Stimulated activated CD4-positive, alpha-beta T cell treated with anti-CD3 and anti-CD28 coated beads, Interleukin-1b, Interleukin-23, amount 100 ng/mL, for 4 hours (primary cell): ENCODE results near the gene GATA2.
A peak's percentile ranks its signal among the peaks of the same experiment; 100 is the strongest.

Experiments used
- DNase-seq, 2 donors: peaks; one replicate each; pipeline ENCODE4 v3.0.0-alpha.2; 2020; ENCODE audit warnings: low read depth in 2 of 2

Gene GATA2

DNA sequence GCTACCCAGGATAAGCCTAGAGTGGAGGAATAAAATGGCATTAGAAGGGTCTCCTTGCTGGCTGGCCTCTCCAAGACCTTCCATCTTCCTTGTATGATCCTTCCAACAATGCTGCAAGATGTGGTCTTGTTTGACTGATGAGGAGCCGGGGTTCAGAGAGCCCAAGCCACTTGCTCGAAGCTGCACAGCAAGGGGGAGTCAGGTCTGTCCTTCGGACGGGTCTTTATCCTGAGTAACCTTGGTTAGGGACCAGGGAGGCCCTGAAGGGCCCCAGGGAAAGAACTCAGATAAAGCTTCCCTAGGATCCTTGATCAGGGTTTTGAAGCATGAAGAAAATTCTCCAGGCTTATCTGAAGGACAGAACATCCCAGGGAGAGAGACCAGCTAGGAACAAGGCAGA is 19.3 kb downstream of the GATA2 start:
- DNase-seq: no peak

DNA sequence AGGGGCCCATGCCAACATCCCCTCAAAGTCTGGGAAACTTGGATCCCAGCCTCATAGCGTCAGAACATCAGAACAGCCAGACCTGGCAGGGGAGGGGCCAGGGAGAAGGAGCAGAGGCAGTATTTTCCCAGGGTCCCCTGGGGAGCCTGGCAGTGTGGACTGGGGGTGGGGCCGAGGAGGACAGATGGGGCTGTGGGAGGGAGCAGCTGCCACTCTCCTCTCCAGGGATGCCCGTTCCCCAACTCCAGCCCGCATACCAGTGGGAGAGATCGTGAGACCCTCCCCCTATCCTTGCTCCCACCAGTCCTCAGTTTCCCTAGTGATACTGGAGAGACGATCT is 19.9 kb downstream of the GATA2 start:
- no peak for DNase-seq

DNA sequence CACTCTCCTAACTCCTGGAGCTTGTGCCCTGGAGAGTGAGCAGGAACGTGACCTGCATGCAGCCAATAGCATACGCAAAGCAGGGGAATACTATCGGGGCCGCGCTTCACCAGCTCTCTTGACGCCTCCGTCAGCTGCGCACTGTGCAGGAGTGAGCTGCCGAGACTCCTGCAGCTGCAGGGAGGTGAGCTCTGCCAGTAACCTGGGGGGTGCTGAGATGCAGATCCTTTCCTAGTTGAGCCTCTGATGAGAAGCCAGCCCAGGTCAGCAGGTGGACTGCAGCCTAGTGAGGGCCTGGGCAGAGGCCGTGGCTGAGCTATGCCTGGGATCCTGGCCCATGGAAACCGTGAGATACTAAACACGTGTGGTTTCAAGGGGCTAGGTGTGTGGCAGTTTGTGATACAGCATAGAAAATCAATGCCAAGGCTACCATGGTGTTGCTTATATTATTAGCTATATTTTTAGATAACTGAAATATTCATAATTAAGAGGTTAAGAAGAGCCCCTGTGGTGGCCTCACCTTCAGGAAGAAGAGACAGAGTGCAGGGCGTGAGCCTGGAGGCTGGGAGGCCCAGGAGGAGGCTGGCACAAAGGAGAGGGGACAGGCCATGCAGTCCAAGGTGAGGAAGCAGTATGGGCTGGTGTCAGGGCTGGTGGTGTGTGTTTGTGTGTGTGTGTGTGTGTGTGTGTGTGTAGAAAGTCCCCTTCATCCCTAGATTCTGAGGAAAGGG is 20.4 kb downstream of the GATA2 start:
- no peak for DNase-seq

DNA sequence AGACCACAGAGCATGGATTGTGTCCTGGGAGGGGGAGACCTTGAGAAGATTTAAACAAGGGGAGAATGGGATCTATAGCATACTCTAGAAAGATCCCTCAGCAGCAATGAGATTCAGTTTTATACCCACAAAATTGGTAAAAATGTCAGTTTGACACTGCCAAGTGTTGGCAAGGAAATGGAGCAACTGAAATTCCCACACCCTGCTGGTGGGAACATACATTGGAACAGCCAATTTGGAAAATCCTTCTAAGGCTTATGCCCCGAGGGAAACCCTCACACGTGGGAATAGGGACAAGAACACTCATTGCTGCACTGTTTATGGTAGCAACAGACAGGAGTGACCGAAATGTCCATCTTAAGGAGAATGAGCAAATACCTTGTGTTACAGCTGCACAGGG is 21.3 kb downstream of the GATA2 start:
- no peak for DNase-seq

DNA sequence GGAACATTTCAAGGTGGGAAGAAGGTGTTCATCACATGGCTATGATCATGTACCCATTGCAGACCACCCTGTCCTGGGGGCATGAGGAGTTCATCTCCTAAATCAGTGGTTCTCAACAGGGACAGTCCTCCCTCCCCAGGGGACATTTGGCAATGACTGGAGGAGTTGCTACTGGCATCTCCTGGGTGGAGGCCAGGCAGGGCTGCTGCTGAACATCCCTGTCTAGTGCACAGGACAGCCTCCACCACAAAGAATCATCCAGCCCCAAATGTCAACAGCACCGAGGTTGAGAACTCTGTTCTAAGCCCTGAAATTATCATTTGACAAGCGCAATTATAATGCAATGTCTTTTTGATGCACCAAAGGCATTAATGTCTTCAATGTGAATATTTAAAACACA is 21.9 kb downstream of the GATA2 start:
- DNase-seq: no peak

DNA sequence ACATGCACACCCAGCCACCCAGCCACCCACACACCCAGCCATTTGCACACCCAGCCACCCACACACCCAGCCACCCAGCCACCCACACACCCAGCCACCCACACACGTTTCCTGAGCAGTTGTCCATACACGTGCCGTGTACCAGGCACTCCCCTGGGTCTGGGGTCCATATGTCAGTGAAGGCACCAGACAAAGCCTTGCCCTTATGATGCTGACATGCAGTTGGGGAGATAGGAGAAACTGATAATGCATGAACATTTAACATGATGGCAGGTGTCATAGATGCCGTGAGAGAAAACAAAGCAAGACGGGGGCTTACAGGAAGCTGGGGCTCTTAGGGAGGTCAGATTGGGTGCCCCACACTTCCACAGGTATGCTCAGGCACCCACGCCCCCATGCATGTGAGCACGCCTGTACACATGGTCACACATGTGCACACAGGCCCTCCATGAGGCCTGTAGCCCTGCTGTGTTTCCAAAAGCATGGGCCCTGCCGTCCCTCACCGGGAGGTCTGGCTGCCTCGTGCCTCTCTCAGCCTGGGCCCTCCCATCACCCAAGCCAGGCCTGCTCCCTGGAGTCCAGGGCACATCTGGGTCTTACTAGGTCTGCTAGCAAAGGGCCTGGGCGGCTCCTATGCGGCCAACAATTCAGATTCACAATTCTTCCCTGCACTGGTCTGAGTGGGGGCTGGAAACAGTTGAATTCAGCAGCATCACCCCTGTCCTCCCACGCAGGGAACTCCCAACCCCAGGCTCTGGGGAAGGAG is 22.7 kb downstream of the GATA2 start:
- DNase-seq: no peak

DNA sequence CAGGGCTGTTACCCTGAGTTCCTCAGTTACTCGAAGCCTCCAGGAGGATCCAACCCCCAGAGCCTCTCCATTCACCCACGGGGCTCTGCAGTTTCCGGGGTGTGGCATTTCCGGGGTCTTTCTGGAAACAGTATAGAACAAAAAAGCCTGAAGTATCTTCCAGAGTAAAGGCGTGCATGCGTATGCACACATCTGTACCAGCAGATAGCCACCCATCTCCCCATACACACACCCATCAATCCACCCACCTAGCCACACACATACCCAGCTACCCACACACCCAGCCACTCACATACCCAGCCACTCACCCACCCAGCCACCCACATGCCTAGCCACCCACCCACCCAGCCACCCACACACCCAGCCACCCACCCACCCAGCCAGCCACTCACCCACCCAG is 23.4 kb downstream of the GATA2 start:
- DNase-seq: no peak

DNA sequence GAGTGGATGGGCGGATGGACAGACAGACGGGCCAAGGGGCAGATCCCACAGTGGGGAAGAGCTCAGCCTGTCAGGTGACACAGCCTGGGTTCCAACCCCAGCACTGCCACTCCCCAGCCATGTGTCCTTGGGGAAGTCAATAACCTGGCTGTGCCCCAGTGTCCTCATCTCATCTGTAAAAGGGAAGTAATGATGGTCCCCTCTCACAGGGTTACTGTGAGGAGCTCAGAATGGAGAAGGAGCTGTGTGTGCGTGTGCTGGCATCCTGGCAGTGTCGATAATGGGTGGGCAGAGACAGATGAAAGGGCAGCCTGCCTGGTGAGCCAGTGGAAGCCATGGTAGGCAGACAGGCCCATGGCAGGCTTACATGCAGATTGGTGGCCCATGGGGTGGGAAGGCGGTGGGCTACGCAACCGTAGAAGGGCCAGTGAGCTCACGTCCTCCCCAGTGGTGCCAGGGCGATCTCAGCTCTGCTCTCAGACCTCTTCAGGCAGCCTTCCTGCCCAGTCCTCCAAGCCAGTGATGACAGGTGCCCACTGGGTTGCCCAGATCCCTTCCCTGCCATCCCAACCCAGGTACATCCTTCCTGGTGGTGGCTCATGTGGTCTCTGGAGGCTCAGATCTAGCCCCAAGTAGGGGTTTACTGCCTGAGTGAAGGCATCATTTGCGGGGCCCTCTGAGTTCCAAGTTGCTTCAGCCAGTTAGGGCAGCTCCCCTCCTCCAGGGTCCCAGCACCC is 24.0 kb downstream of the GATA2 start:
- DNase-seq: no peak

DNA sequence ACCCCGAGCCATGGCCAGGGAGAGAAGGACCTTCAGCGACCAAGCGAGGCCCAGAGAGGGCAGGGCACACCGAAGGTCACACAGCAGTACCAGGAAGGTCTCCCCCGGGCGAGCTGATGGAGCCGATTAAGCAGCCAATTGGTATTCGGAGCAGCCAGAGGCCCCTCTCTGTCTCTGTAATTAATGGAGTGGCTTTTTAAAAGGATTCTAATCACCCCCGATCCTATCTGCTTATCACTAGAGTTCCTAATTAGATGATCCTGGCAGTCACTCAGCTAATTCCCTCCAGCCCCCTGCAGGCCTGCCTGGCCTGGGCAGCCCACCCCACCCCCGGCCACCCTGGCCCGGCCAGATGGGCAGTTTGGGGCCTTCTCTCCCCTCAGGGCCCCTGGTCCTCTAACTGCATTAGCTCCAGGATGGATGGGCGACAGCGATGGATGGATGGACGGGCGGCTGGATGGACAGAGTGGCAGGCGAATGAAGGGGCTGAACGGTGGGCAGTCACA is 24.7 kb downstream of the GATA2 start:
- DNase-seq: no peak

DNA sequence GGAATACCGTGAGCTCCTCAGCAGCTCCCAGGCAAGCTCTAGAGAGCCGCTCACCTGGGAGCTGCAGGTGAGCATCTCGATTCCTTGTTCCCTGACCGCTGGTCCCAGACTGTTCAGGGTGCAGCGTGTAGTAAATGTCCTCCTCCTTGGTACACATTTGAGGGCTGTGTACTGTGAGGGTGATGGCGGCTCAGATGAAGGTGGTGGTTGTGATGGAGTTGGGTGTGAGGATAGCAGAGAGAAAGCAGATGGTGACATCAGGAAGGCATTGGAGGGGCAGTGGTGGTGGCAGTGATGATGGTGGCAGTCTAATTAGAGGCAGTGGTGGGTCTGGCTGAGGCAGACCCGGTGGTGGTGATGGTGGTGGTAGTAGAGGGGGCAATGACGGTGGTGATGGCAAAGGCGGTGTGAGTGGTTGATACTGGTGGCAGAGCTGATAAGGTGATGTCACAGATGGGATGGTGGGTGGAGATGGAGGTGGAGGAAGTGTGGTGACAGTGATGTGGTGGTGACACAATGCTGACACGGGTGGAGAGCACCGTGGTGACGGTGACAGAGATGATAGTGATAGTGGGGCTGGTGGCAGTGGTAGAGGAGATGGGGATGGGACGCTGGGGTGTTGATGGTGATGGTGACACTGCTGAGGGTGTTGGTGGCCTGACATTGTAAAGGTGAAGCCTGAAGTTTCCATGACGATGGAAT is 26.0 kb downstream of the GATA2 start, which contains the start of gene DNAJB8:
TSS of gene DNAJB8 (minus strand) at position 51 of the 702 bp plus-strand sequence. CDS start 3,645 bp downstream, outside the sequence.
- DNase-seq: peak in 1 of 2 donors; percentile 41

DNA sequence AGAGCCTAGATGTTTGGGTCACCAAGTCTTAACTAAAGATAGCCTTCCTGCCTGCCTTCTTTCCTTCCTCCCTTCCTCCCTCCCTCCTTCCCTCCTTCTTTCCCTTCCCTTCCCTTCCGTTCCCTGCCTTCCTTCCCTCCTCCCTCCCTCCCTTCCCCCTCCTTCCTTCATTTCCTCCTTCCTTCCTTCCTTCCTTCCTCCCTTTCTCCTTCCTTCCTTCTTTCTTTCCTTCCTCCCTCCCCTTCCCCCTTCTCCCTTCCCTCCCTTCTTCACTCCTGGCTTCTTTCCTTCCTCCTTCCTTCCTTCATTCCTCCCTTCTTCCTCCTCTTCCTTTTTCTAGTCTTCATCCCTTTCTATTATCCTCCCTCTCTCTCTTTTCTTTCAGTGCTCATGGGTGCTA is 28.3 kb downstream of the GATA2 start:
- no peak for DNase-seq

DNA sequence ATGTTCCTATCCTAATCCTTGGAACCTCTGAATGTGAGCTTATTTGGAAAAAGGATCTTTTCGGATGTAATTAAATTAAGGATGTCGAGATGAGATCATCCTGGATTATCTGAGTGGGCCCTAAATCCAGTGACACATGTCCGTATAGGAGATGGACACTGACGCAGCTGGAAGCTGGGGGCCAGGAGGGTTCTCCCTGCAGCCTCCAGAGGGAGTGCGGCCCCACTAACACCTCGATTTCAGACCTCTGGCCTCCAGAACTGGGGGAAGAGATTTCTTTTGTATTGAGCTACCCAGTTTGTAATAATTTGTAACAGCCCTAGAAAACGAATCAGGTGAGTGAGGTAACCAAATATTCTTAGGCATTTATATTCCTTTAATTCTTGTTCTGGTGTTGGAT is 28.8 kb downstream of the GATA2 start:
- DNase-seq: no peak

DNA sequence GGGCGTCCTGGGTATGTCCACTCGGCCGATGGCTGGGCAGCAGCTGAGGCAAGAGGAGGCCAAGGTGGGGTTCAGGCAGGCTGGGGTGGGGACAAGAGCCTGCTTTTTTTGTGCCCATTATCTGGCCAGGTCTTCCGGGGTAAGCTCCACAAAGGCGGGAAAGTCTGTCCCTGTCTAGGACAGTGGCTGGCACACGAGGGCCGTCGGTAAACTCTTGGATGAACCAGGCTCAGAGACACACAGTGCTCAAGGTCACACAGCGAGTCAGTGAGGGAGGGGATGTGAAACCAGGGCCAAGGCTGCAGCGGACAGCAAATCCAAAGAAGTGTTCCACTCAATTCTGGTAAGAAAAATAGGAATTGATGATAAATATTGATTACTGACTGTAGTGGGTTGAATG is 29.2 kb downstream of the GATA2 start:
- no peak for DNase-seq

DNA sequence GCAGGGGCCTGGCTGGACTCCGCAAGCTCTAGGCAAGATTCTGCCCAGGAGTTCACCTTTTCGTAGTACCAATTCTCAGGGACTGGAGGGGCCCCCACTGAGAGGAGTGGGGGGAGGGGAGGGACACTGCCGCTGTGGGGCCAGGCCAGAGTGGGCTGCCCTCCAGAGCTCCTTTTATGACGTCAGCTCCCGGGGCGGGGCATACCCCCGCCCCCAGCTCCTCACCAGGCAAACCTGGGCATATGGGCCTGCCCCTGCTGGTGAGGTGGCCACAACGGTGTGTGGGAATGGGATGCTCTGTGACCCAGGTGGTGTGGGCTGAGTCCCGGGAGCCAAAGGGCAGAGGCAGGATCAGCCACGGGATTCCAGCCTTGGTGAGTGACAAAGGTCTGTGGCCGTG is 29.6 kb downstream of the GATA2 start:
- no peak for DNase-seq

DNA sequence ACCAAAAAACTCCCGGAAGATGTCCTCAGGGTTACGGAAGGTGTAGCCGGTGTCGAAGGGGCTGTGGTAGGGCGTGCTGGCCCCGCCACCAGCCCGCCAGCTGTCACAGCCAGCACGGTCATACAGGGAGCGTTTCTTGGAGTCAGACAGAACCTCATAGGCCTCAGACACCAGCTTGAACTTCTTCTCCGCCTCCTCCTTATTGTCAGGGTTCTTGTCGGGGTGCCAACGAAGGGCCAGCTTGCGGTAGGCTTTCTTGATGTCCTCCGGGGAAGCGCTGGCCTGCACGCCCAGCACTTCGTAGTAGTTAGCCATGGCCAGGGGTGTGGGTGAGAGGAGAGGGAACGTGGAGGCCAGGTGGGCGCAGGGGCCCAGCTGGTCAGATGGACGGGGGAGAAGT is 30.1 kb downstream of the GATA2 start:
- no peak for DNase-seq

DNA sequence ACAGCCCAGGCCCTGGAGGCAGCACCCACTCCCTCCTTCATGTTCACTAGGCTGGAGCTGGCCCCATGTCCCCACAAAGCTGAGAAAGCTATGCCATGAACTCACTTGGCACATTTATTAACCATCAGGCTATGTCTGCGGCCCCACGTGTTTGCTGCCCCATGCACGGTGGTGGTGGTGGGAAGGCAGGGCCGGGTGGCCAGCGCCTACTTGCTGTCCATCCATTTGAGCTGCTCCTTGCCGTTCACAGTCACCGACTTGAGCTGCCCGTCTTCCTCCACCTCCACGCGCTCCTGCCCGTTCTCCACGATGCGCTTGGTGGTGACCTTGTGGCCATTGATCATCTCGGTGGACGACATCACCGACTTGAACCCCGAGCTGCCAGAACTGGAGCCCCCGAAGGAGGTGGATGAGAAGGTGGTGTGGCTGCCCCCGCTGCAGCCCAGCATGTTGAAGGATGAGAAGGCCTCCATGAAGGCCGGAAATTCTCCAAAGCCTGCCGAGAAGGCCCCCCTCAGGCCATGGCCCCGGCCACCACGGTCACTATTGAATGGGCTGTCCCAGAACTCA is 30.6 kb downstream of the GATA2 start:
- no peak for DNase-seq

DNA sequence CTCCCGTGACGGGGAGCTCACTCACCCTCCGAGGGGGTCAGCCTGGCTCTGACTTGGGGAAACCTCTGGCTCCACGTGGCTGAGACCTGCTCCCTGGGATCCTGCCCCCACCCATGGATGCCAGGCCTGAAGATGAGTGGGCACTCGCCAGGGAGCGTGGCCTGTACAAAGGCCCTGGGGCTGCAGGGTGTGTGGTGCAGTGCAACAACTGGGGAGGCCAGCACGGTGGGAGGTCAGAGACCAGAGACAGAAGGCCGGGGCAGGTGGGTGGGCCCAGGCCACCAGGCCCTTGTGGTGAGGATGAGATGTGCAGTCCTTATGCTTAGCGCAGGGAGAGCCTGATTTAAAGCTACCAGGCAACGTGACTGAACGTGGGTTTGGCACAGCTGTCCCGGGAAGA is 31.3 kb downstream of the GATA2 start:
- no peak for DNase-seq

DNA sequence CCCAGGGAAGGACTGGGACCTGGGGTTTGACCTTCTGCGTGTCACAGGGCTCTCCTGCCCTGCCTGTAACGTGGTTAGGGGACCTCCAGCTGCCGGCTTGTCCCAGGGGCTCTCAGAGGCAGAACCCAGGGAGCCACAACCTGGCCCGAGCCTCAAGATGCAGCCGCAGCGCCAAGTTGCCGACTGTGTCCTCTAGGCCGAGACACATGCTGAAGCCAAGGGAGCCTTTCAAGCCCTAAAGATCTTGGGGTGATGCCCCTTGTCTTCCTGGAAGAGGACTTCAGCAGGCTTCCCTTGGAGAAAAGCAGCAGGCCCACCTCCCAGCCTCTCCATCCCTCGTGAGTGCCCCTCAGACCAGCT is 33.6 kb downstream of the GATA2 start:
- no peak for DNase-seq

DNA sequence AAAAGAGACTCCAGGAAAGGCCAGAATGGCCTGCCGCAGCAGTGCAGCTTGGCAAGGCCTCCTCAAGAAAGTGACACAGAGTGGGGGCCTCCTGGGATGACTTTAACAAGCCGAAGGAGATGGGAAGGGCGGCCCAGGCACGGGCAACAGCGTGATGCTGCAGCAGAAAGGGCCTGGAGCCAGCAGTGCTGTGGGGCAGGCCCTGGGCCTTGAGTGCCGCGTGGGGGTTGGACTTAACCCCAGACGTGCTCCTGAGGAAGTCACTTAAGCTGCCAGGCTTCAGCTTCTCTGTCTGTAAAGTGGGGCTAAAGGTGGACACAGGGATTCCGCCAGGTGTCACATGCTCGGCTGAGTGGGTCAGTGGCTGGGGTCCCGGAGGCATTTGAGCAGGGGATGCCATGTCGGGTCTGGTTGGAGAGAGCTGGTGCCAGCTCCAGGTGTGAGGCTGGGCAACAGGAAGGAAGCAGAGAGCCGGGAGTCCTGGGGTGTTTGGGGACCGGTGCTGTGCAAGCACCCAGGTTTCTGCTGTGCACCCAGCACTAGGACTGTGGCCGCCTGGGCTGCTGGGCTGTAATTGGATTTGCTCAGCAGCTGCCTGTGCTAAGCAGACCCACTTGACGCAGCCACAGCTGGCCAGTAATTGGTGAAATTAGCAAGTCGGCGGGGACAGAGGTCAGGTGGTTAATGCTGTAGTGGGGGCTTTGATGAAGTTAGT is 34.1 kb downstream of the GATA2 start:
- no peak for DNase-seq

DNA sequence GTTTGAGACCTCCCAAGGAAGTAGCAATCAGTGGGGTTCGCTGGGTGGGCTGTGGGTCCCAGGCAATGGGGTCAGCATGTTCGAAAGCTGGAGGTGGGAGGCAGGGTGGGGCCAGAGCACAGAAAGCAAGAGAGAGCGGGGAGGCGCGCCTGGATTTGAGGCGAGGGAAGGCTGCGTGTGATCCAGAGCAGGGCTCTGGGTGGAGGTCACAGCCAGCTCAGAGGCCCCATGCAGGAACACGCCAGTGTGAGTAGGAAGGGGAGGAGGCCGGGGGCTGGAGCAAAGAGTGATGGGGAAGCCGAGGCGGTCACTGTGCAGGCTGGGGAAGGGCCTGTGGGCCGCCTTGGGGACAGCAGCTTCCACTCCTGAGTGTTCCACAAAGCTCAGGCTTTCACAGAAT is 35.1 kb downstream of the GATA2 start:
- no peak for DNase-seq
